ENCODE measurements around the gene SLC37A4. TPM values are rescaled to one million over a fixed set of nuclear protein-coding genes. Genes with fewer than 3 reads are reported as not detected.
A peak's percentile ranks its signal among the peaks of the same experiment; 100 is the strongest.

SLC37A4 gene
- total RNA-seq, 2 experiments from 2014 or later = 14.8 to 16.6 TPM

DNA sequence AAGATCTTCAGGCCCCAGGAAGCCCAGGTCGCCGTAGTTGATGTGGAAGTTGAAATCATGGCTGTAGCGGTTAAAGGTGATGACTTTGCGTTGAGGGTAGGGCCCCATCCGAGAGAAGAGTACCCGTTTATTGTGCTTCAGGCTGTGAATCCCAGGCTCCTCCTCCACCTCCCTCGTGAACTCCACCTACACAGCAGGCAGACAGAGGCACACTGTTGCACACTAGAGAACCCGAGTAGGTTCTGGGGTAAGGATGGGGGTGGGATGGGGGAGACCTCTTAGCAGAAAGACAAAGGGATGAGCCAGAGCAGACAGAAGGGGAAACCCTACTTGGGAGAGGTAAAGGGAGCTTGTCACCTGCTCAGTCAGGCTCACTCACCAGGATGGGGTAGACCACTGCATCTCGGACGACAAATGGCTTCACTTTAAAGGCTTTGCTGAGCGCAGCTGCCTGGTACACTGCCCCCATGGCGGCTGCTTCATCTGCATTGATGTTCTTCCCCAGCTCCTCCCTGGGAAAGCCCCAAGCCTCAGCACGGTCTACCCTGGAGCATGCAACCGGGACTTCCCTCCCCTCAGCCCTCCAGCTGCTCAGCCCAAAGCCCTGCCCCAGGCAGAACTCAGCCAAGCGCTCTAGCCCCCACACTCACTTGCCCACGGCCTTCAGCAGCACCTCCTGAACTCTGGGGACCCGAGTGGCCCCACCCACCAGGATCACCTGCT is 20.9 kb upstream of the SLC37A4 start:
- no peak for DNase-seq (ENCODE audit: low spot score)
- CTCF ChIA-PET (ENCODE audit: unreplicated experiment) = interaction anchor here (0.6 kb wide), 1 partner anchor 175 kb away, joined by 3 read pairs; no protein-coding TSS in a partner anchor
- Histone ChIP-seq H2AFZ (ENCODE audit: low read length) (no peak overlapping the region), H3K9me3 (ENCODE audit: low read length) (no peaks in the 10 kb centered on the region), H4K20me1 (ENCODE audit: insufficient read depth, low read length) (no peaks in the 10 kb centered on the region), H3K4me1 (ENCODE audit: insufficient read depth, low read length, poor library complexity, severe bottlenecking) (peaks cover 6% of the 10 kb centered on the region), H3K9me2 (ENCODE audit: insufficient read depth, low read length) (no peaks in the 10 kb centered on the region), H3K4me3 (ENCODE audit: low read depth, low read length, poor library complexity, severe bottlenecking) (no peak overlapping the region), H3K27ac (ENCODE audit: low read depth, low read length, poor library complexity, severe bottlenecking) (no peak overlapping the region), H3K4me2 (ENCODE audit: low read length) (no peak overlapping the region), H3K79me2 (ENCODE audit: insufficient read depth, low read depth, low read length) (peaks cover 14% of the 10 kb centered on the region), H3K36me3 (ENCODE audit: insufficient read depth, low read length) (peaks cover 92% of the 10 kb centered on the region)
- POLR2A ChIA-PET = interaction anchor here (1.1 kb wide), 1 partner anchor 16 kb away, joined by 3 read pairs; no protein-coding TSS in a partner anchor
- TSS peak; percentile 46 for BruUV-seq (replicated peaks)
- intact Hi-C loops (cut with micrococcal nuclease; ENCODE audit: unreplicated experiment) = no loop called here
- TF ChIP-seq, protein P1, sequence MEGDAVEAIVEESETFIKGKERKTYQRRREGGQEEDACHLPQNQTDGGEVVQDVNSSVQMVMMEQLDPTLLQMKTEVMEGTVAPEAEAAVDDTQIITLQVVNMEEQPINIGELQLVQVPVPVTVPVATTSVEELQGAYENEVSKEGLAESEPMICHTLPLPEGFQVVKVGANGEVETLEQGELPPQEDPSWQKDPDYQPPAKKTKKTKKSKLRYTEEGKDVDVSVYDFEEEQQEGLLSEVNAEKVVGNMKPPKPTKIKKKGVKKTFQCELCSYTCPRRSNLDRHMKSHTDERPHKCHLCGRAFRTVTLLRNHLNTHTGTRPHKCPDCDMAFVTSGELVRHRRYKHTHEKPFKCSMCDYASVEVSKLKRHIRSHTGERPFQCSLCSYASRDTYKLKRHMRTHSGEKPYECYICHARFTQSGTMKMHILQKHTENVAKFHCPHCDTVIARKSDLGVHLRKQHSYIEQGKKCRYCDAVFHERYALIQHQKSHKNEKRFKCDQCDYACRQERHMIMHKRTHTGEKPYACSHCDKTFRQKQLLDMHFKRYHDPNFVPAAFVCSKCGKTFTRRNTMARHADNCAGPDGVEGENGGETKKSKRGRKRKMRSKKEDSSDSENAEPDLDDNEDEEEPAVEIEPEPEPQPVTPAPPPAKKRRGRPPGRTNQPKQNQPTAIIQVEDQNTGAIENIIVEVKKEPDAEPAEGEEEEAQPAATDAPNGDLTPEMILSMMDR (conservative IDR thresholded peaks at IDR 0.05; ENCODE audit: low read length) = no peak
- TF ChIP-seq EZH2phosphoT487 (IDR thresholded peaks at IDR 0.05; ENCODE audit: borderline replicate concordance, low read depth, low read length) = no peak

DNA sequence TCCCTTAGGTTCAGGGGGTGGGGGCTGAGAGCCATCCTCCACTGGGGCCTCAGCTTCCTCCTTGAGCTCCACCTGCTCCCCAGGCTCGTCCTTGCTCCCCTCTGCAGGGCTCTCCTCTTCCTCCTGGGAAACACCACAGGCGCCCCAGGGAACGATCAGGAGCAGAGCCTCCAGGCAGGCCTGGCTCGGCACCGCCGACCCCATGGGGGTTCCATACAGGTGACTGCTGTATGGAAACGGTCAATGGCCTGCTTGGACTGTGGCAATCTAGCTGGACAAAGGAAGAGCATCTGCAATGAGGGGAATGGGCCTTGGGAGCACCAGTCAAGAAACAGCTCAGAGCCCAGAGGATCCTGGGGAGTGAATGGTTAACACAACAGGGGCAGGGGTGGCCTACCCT is 18.4 kb upstream of the SLC37A4 start:
- Histone ChIP-seq H3K9me2 (ENCODE audit: insufficient read depth, low read length) (no peaks in the 10 kb centered on the region), H3K4me1 (ENCODE audit: insufficient read depth, low read length, poor library complexity, severe bottlenecking) (no peaks in the 10 kb centered on the region), H3K79me2 (ENCODE audit: insufficient read depth, low read depth, low read length) (no peaks in the 10 kb centered on the region), H2AFZ (ENCODE audit: low read length) (no peak overlapping the region), H3K9me3 (ENCODE audit: low read length) (no peaks in the 10 kb centered on the region), H3K27ac (ENCODE audit: low read depth, low read length, poor library complexity, severe bottlenecking) (no peak overlapping the region), H3K4me2 (ENCODE audit: low read length) (no peak overlapping the region), H4K20me1 (ENCODE audit: insufficient read depth, low read length) (no peaks in the 10 kb centered on the region), H3K36me3 (ENCODE audit: insufficient read depth, low read length) (peaks cover 94% of the 10 kb centered on the region), H3K4me3 (ENCODE audit: low read depth, low read length, poor library complexity, severe bottlenecking) (no peak overlapping the region)
- BruUV-seq (replicated peaks) = no TSS peak
- intact Hi-C loops (cut with micrococcal nuclease; ENCODE audit: unreplicated experiment) = no loop called here
- POLR2A ChIA-PET = interaction anchor here (1.3 kb wide), 1 partner anchor 9 kb away, joined by 6 read pairs; no protein-coding TSS in a partner anchor
- no peak for DNase-seq (ENCODE audit: low spot score)
- CTCF ChIA-PET (ENCODE audit: unreplicated experiment) = no interaction called here
- TF ChIP-seq, protein P1 (conservative IDR thresholded peaks at IDR 0.05; ENCODE audit: low read length) = no peak
- no peak for TF ChIP-seq EZH2phosphoT487 (IDR thresholded peaks at IDR 0.05; ENCODE audit: borderline replicate concordance, low read depth, low read length)

DNA sequence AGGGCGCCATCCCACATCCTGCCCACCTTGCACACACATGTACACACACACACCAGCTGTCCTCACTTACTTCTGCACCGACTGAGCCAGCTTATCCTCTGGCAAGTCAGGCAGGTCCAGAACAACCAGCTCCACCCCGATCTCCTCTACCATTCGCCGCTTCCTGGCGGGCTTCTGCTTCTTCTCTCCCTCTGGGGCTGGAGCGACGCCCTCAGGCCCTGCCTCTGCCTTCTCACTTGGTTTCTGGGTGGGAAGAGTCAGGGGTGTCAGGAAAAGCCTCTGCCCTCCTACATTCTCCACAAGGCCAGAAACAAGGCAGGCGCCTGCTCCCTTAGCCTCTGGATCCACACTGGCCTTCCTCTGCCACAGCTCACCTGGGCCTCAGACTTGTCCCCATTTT is 18.0 kb upstream of the SLC37A4 start:
- no peak overlapping the region for H3K27ac ChIP-seq (ENCODE audit: low read depth, low read length, poor library complexity, severe bottlenecking)
- POLR2A ChIA-PET = interaction anchor here (1.3 kb wide), 1 partner anchor 8 kb away, joined by 6 read pairs; no protein-coding TSS in a partner anchor
- DNase-seq (ENCODE audit: low spot score) = no peak
- intact Hi-C loops (cut with micrococcal nuclease; ENCODE audit: unreplicated experiment) = no loop called here
- no peak overlapping the region for H2AFZ ChIP-seq (ENCODE audit: low read length)
- H3K79me2 ChIP-seq (ENCODE audit: insufficient read depth, low read depth, low read length) = no peaks in the 10 kb centered on the region
- H3K36me3 ChIP-seq (ENCODE audit: insufficient read depth, low read length) = peaks cover 90% of the 10 kb centered on the region
- CTCF ChIA-PET (ENCODE audit: unreplicated experiment) = no interaction called here
- H3K9me3 ChIP-seq (ENCODE audit: low read length) = no peaks in the 10 kb centered on the region
- no peak overlapping the region for H3K4me3 ChIP-seq (ENCODE audit: low read depth, low read length, poor library complexity, severe bottlenecking)
- H3K4me2 ChIP-seq (ENCODE audit: low read length) = no peak overlapping the region
- no peak for TF ChIP-seq EZH2phosphoT487 (IDR thresholded peaks at IDR 0.05; ENCODE audit: borderline replicate concordance, low read depth, low read length)
- TF ChIP-seq, protein P1 (conservative IDR thresholded peaks at IDR 0.05; ENCODE audit: low read length) = no peak
- no peaks in the 10 kb centered on the region for H4K20me1 ChIP-seq (ENCODE audit: insufficient read depth, low read length)
- H3K9me2 ChIP-seq (ENCODE audit: insufficient read depth, low read length) = no peaks in the 10 kb centered on the region
- no TSS peak for BruUV-seq (replicated peaks)
- H3K4me1 ChIP-seq (ENCODE audit: insufficient read depth, low read length, poor library complexity, severe bottlenecking) = no peaks in the 10 kb centered on the region
